Suprapubic skin (tissue), 4 donors: ENCODE measurements around the gene ALPL.

Experiments used
- POLR2A ChIP-seq, 2 donors: fragments of 450-650 bp; IDR thresholded peaks; one replicate each; pipeline ENCODE4 v1.6.1; 2017; ENCODE audit warnings: antibody characterized with exemption in 2 of 2, mild to moderate bottlenecking in 2 of 2, moderate library complexity in 2 of 2
- POLR2AphosphoS5 ChIP-seq, 3 donors: sonication (generic); formaldehyde crosslinking; IDR thresholded peaks; one replicate each; pipeline ENCODE4 v1.6.1; 2017; ENCODE audit warnings: antibody characterized with exemption in 3 of 3
- TF ChIP-seq, protein P1 (sequence below), 2 donors: fragments of 200-600 bp in 1 of 2; fragments of 450-650 bp in 1 of 2; sonication (generic) in 1 of 2; IDR thresholded peaks; one replicate each; pipeline ENCODE4 v1.5.1; 2016 to 2019; ENCODE audit warnings: antibody characterized with exemption in 2 of 2, mild to moderate bottlenecking in 1 of 2, moderate library complexity in 1 of 2

DNA sequence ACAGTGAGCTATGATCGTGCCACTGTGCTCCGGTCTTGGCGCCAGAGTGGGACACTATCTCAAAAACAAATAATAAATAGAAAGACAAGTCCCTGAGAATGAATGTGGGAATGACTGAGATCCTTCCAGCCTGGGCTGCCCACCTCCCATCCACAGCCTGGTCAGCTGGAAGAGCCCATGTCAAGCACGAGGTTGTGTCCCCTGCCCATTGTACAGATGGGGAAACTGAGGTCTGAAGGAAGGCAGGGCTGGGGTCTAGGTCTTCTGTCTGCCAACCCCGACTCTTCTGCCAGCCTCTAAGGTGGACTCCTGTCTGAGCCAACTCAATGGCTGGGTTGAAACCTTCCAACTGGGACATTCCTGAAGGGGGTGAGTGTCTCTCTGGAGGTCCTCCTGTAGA, 80.4 kb downstream of the ALPL start:
- TF ChIP-seq POLR2A (IDR thresholded peaks at IDR 0.05) (no peak), POLR2AphosphoS5 (IDR thresholded peaks at IDR 0.05) (no peak)
- TF ChIP-seq, protein P1, sequence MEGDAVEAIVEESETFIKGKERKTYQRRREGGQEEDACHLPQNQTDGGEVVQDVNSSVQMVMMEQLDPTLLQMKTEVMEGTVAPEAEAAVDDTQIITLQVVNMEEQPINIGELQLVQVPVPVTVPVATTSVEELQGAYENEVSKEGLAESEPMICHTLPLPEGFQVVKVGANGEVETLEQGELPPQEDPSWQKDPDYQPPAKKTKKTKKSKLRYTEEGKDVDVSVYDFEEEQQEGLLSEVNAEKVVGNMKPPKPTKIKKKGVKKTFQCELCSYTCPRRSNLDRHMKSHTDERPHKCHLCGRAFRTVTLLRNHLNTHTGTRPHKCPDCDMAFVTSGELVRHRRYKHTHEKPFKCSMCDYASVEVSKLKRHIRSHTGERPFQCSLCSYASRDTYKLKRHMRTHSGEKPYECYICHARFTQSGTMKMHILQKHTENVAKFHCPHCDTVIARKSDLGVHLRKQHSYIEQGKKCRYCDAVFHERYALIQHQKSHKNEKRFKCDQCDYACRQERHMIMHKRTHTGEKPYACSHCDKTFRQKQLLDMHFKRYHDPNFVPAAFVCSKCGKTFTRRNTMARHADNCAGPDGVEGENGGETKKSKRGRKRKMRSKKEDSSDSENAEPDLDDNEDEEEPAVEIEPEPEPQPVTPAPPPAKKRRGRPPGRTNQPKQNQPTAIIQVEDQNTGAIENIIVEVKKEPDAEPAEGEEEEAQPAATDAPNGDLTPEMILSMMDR (IDR thresholded peaks at IDR 0.05), result no peak
